Measurements from ENCODE around the gene B3GALNT2. TPM values are rescaled to one million over a fixed set of nuclear protein-coding genes. Genes with fewer than 3 reads are reported as not detected.
"Not testable (repeated sequence)": the region's sequence is repeated elsewhere in the genome, so short reads cannot be mapped to it uniquely, and the experiment has no call there.

B3GALNT2 gene
- total and polyA plus RNA-seq, 8 donors, result 2.4 to 126 (median 14.7) TPM

DNA sequence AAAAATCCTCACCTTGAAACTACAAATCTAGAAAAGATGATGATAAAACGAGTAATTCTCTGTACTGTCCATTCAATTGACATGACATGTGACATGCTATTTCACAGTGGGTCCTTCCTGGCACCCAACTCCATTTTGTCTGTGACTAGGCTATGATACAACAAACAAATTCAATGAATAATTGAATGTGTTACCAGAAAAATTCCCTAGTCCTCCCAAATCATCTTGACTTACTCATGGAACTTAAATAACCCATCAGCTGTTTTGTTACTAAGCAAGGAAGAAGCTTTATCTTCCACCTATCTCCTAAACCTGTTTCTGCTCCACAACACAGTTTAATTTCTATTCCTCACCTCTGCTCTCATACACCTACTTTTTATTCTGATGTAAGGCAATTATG, 30.4 kb downstream of the B3GALNT2 start:
- H3K4me1 ChIP-seq, result no peaks in the 10 kb centered on the region
- no peaks in the 10 kb centered on the region for H3K9me3 ChIP-seq
- H3K27ac ChIP-seq, result no peak overlapping the region
- no peak for DNase-seq
- TF ChIP-seq POLR2AphosphoS5 (IDR thresholded peaks at IDR 0.05) (no peak), POLR2A (IDR thresholded peaks at IDR 0.05) (no peak), EP300 (IDR thresholded peaks at IDR 0.05) (no peak)
- TF ChIP-seq, protein P1, sequence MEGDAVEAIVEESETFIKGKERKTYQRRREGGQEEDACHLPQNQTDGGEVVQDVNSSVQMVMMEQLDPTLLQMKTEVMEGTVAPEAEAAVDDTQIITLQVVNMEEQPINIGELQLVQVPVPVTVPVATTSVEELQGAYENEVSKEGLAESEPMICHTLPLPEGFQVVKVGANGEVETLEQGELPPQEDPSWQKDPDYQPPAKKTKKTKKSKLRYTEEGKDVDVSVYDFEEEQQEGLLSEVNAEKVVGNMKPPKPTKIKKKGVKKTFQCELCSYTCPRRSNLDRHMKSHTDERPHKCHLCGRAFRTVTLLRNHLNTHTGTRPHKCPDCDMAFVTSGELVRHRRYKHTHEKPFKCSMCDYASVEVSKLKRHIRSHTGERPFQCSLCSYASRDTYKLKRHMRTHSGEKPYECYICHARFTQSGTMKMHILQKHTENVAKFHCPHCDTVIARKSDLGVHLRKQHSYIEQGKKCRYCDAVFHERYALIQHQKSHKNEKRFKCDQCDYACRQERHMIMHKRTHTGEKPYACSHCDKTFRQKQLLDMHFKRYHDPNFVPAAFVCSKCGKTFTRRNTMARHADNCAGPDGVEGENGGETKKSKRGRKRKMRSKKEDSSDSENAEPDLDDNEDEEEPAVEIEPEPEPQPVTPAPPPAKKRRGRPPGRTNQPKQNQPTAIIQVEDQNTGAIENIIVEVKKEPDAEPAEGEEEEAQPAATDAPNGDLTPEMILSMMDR (IDR thresholded peaks at IDR 0.05), result no peak
- intact Hi-C loops (cut with DNase I; ENCODE audit: low total_unique reads), result no loop called here
- no peaks in the 10 kb centered on the region for H3K27me3 ChIP-seq
- H3K36me3 ChIP-seq, result peaks cover 18 to 72% (median 68%) of the 10 kb centered on the region in 4 donors
- H3K4me3 ChIP-seq, result no peak overlapping the region
- WGBS, 5 donors, result 74 to 94% (median 83%) methylated on average over 1 of the region's 1 CpG

DNA sequence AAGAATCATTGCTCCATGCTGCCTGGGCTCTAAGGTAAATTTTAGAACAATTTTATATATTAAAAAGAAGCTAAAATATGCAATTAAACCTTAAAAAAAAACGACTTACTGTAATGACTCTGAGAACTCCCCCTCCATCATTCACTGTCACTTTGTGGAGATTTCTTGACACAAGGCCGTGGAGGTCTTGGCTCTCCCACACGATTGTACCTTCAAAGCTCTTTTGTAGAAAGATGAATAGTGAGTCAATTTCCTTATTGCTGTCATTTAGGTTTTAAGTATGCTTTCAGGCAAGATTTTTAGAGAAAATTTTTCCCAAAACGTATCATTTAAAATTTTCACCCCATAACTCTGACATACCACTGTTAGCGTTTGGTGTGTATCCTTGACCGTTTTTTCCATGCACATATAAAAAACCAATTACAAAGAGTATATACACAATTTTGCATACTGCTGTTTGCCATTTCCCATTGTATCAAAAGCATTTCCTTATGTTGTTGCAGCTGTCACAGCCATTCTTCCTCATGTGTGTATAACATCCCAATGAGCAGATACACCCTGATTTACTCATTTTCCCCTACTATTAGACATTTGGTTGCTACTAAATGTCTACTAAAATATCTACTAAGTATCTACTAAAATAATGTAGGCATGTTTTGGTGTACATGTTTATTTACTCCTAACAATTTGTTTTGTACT, 33.4 kb downstream of the B3GALNT2 start:
- TF ChIP-seq EP300 (IDR thresholded peaks at IDR 0.05), result no peak
- TF ChIP-seq, protein P1 (IDR thresholded peaks at IDR 0.05), result no peak
- no peak for TF ChIP-seq POLR2AphosphoS5 (IDR thresholded peaks at IDR 0.05)
- no peak for TF ChIP-seq POLR2A (IDR thresholded peaks at IDR 0.05)
- Histone ChIP-seq H3K27ac (no peak overlapping the region), H3K36me3 (peaks cover 10 to 68% (median 53%) of the 10 kb centered on the region in 4 donors), H3K4me1 (no peaks in the 10 kb centered on the region), H3K9me3 (no peaks in the 10 kb centered on the region), H3K27me3 (no peaks in the 10 kb centered on the region), H3K4me3 (no peak overlapping the region)
- DNase-seq, result no peak
- WGBS, 5 donors, result 78 to 87% (median 85%) methylated on average over 6 of the region's 6 CpGs
- intact Hi-C loops (cut with DNase I; ENCODE audit: low total_unique reads), result no loop called here

DNA sequence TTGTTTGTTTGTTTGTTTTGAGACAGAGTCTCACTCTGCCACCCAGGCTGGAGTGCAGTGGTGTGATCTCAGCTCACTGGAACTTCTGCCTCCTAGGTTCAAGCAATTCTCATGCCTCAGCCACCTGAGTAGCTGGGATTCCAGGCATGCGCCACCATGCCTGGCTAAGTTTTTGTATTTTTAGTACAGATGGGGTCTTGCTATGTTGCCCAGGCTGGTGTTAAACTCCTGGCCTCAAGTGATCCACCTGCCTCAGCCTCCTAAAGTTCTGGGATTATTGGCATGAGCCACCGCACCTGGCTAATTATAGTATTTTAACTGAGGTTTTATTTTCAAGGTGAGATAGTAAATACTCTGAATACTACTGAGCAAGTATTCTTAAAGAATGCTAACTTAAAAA, 34.4 kb downstream of the B3GALNT2 start:
- peaks cover 4 to 71% (median 53%) of the 10 kb centered on the region in 4 donors for H3K36me3 ChIP-seq
- H3K27me3 ChIP-seq; intact Hi-C loops (cut with DNase I; ENCODE audit: low total_unique reads); DNase-seq; H3K4me3 ChIP-seq; H3K27ac ChIP-seq; H3K9me3 ChIP-seq; H3K4me1 ChIP-seq: not testable (repeated sequence)
- 96 to 100% (median 97%) methylated on average over 2 of the region's 2 CpGs for WGBS, 5 donors

DNA sequence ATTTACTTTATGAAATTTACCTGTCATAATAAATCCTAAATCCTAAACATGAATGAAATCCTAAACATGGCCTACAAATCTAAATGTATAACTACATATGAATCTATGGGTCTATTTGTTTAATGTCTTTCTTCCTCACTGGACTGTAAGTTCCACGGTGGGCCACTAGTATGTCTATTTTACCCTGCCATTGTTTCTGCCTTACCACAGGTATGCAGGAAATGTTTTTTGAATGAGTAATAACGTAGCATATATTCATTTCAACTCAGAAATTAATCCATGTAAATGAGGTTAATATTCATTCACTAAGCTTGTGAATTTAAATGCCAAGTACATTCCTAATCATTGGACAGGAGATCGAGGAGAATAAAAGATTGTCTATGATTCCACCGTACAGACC, 35.3 kb downstream of the B3GALNT2 start:
- no peak for TF ChIP-seq POLR2AphosphoS5 (IDR thresholded peaks at IDR 0.05)
- Histone ChIP-seq H3K27me3 (no peaks in the 10 kb centered on the region), H3K36me3 (peaks cover 7 to 81% (median 62%) of the 10 kb centered on the region in 4 donors), H3K9me3 (no peaks in the 10 kb centered on the region), H3K4me3 (no peak overlapping the region), H3K4me1 (no peaks in the 10 kb centered on the region), H3K27ac (no peak overlapping the region)
- DNase-seq, result no peak
- WGBS, 5 donors, result 74 to 87% (median 79%) methylated on average over 4 of the region's 4 CpGs
- intact Hi-C loops (cut with DNase I; ENCODE audit: low total_unique reads), result no loop called here

DNA sequence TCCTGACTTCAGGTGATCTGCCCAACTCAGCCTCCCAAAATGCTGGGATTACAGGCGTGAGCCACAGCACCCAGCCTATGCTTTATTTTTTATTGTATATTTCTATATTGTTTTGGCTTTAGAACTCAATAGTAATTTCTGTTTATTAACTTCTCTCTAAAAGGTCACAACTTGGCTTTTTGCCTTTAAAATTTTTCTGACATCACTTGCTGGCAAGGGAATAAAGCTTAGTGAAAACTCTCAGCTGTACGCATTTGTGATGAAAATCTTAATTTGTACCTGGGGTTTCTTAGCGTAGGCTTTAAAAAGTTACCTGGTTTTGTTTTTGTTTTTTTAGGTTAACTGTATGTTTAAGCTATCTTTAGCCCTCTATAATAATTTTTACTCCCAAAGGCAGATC, 36.2 kb downstream of the B3GALNT2 start:
- intact Hi-C loops (cut with DNase I; ENCODE audit: low total_unique reads), result no loop called here
- peak in 1 of 2 donors; percentile 20 for DNase-seq

More for the DNA sequence above, 36.2 kb downstream of the B3GALNT2 start:
- Histone ChIP-seq H3K27me3 (no peaks in the 10 kb centered on the region), H3K36me3 (peaks cover 7 to 80% (median 65%) of the 10 kb centered on the region in 4 donors), H3K27ac (no peak overlapping the region), H3K4me1 (no peaks in the 10 kb centered on the region), H3K4me3 (no peak overlapping the region), H3K9me3 (no peaks in the 10 kb centered on the region)
- WGBS, 5 donors, result 72 to 80% (median 79%) methylated on average over 3 of the region's 3 CpGs
- TF ChIP-seq POLR2A (IDR thresholded peaks at IDR 0.05) (no peak), POLR2AphosphoS5 (IDR thresholded peaks at IDR 0.05) (no peak), EP300 (IDR thresholded peaks at IDR 0.05) (no peak)
- TF ChIP-seq, protein P1 (IDR thresholded peaks at IDR 0.05), result no peak
